GM21423 (cell line): ENCODE measurements around the gene BBX.
"Not testable (repeated sequence)": the region's sequence is repeated elsewhere in the genome, so short reads cannot be mapped to it uniquely, and the experiment has no call there.

ENCODE experiments used
- ATAC-seq: cut with Tn5 transposase; IDR thresholded peaks from one replicate; pipeline ENCODE4 v1.9.1; 2021; ENCODE audit warnings: mild to moderate bottlenecking, moderate library complexity; ENCODE audit not compliant: unreplicated experiment

The BBX gene

GRCh38 chr3:107540857-107541256 lies 18.1 kb downstream of the BBX start:
- no peak for ATAC-seq

- no peak for ATAC-seq
Observed at GRCh38 chr3:107542665-107543064, 19.9 kb downstream of the BBX start.

- ATAC-seq, result no peak
Observed at GRCh38 chr3:107543666-107544065, 20.9 kb downstream of the BBX start.

GRCh38 chr3:107545680-107546120 lies 22.9 kb downstream of the BBX start:
- no peak for ATAC-seq

GRCh38 chr3:107548601-107549000 lies 25.8 kb downstream of the BBX start:
- ATAC-seq, result no peak

GRCh38 chr3:107555359-107555758 lies 32.6 kb downstream of the BBX start:
- ATAC-seq, result no peak

GRCh38 chr3:107557743-107558142 lies 35.0 kb downstream of the BBX start:
- ATAC-seq, result no peak

GRCh38 chr3:107560166-107560565 lies 37.4 kb downstream of the BBX start:
- ATAC-seq, result no peak

GRCh38 chr3:107561980-107562379 lies 39.2 kb downstream of the BBX start:
- no peak for ATAC-seq

GRCh38 chr3:107562969-107563529 lies 40.3 kb downstream of the BBX start:
- no peak for ATAC-seq

GRCh38 chr3:107565244-107565643 lies 42.5 kb downstream of the BBX start:
- ATAC-seq, result not testable (repeated sequence)

- not testable (repeated sequence) for ATAC-seq
Observed at GRCh38 chr3:107571089-107571488, 48.3 kb downstream of the BBX start.

- not testable (repeated sequence) for ATAC-seq
Observed at GRCh38 chr3:107571492-107571891, 48.7 kb downstream of the BBX start.

GRCh38 chr3:107574650-107575049 lies 51.9 kb downstream of the BBX start:
- no peak for ATAC-seq

- no peak for ATAC-seq
Observed at GRCh38 chr3:107578091-107578490, 55.3 kb downstream of the BBX start.

- no peak for ATAC-seq
Observed at GRCh38 chr3:107578523-107578922, 55.8 kb downstream of the BBX start.

- no peak for ATAC-seq
Observed at GRCh38 chr3:107579371-107579770, 56.6 kb downstream of the BBX start.

- no peak for ATAC-seq
Observed at GRCh38 chr3:107581230-107581629, 58.5 kb downstream of the BBX start.

GRCh38 chr3:107588217-107588616 lies 65.5 kb downstream of the BBX start:
- no peak for ATAC-seq

GRCh38 chr3:107589454-107589853 lies 66.7 kb downstream of the BBX start:
- ATAC-seq, result peak; percentile 81

GRCh38 chr3:107590786-107591185 lies 68.0 kb downstream of the BBX start:
- ATAC-seq, result no peak

GRCh38 chr3:107592073-107592472 lies 69.3 kb downstream of the BBX start:
- no peak for ATAC-seq

- no peak for ATAC-seq
Observed at GRCh38 chr3:107594870-107595269, 72.1 kb downstream of the BBX start.
